ENCODE data around the gene DUSP21.

GRCh38 chrX:44884944-44885343 is 41.1 kb downstream of the DUSP21 start:
- TF ChIP-seq, protein P1, sequence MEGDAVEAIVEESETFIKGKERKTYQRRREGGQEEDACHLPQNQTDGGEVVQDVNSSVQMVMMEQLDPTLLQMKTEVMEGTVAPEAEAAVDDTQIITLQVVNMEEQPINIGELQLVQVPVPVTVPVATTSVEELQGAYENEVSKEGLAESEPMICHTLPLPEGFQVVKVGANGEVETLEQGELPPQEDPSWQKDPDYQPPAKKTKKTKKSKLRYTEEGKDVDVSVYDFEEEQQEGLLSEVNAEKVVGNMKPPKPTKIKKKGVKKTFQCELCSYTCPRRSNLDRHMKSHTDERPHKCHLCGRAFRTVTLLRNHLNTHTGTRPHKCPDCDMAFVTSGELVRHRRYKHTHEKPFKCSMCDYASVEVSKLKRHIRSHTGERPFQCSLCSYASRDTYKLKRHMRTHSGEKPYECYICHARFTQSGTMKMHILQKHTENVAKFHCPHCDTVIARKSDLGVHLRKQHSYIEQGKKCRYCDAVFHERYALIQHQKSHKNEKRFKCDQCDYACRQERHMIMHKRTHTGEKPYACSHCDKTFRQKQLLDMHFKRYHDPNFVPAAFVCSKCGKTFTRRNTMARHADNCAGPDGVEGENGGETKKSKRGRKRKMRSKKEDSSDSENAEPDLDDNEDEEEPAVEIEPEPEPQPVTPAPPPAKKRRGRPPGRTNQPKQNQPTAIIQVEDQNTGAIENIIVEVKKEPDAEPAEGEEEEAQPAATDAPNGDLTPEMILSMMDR (IDR thresholded peaks at IDR 0.05), result no peak
- no peak for TF ChIP-seq POLR2A (IDR thresholded peaks at IDR 0.05)

Data from thyroid gland (tissue), 4 donors.